ENCODE measurements around the gene PLEKHG4.

DNA sequence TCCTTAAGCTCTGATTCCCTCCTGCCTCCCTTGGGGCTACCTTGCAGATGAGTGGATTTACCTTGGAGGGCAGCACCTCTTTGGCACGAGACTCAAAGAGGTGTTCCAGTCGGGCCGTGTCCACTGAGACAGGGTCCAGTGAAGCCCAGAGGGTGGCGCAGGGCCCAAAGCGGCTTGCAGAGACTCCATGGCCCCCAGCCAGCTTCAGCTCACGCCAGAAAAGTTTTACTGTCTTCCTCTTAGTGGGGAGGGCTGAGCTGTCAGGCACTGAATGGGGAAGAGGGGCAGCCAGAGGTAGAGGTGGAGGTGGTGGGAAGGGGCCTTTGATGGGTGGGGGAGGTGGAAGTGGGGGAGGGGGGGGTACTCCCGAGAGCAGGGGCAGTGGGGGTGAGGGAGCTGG lies 45.7 kb upstream of the PLEKHG4 start:
- no peak for TF ChIP-seq POLR2A (IDR thresholded peaks at IDR 0.05; ENCODE audit: low read depth, low read length)
- TF ChIP-seq TAF1 (IDR thresholded peaks at IDR 0.05; ENCODE audit: borderline replicate concordance, low read depth, low read length): no peak

Measured in GM12892 (cell line).